BJ (cell line): ENCODE measurements around the gene ELAVL1. TPM values are rescaled to one million over a fixed set of nuclear protein-coding genes. Genes with fewer than 3 reads are reported as not detected.

Experiments
- CTCF ChIA-PET: fragments of 350-600 bp; formaldehyde crosslinking; extraction: SDS; loops from one replicate; lab custom pipeline; 2021; ENCODE audit warnings: antibody characterized with exemption, inconsistent platforms; lab: Yijun Ruan, JAX
- POLR2A ChIA-PET: fragments of 300-600 bp; sonication (Branson Sonifier 250); formaldehyde crosslinking; extraction: SDS; loops from one replicate; lab custom pipeline; 2021; ENCODE audit warnings: antibody characterized with exemption; lab: Charles Lee
- DNase-seq: peaks from one replicate; pipeline ENCODE4 v3.0.0-alpha.2; 2011; ENCODE audit warnings: low read depth
- H3K27me3 ChIP-seq: 2 replicates; pipeline ENCODE4 v1.6.0; 2011; ENCODE audit warnings: low read length; ENCODE audit not compliant: control insufficient read depth, insufficient read depth
- H3K36me3 ChIP-seq: 2 replicates; pipeline ENCODE4 v1.5.1; 2011; ENCODE audit warnings: low read length; ENCODE audit not compliant: control insufficient read depth, insufficient read depth
- H3K4me3 ChIP-seq: 2 replicates; pipeline ENCODE4 v1.5.1; 2011; ENCODE audit warnings: low read depth, mild to moderate bottlenecking, control low read depth, low read length
- CTCF ChIP-seq: IDR thresholded peaks from 2 replicates; pipeline ENCODE4 v1.5.1; 2011; ENCODE audit warnings: low read depth, mild to moderate bottlenecking, control low read depth, inconsistent platforms, low read length, moderate library complexity; ENCODE audit not compliant: insufficient read depth
- polyA plus RNA-seq: library from polyadenylated mRNA; depleted of rRNA; stranded (reverse); fragments of >200 nt; gene quantifications from 2 replicates; pipeline ENCODE4 v1.2.3, GENCODE V29; 2011

The ELAVL1 gene
- polyA plus RNA-seq, 1 experiment: 41.2 TPM

GRCh38 chr19:7993560-7993959, 11.9 kb downstream of the ELAVL1 start:
- Histone ChIP-seq H3K27me3 (no peaks in the 10 kb centered on the region), H3K4me3 (no peak overlapping the region), H3K36me3 (peaks cover 14% of the 10 kb centered on the region)
- TF ChIP-seq CTCF: no peak
- POLR2A ChIA-PET: no interaction called here
- DNase-seq: no peak
- CTCF ChIA-PET: interaction anchor here (2.5 kb wide), 1 partner anchor 9 kb away, joined by 11 read pairs; no protein-coding TSS in a partner anchor

- ChIA-PET POLR2A (no interaction called here), CTCF (interaction anchor here (0.7 to 2.5 kb wide), 2 partner anchors 10 to 13 kb away, joined by 4 to 11 read pairs; partner anchors contain the start of gene ELAVL1)
- no peak overlapping the region for H3K4me3 ChIP-seq
- peaks cover 24% of the 10 kb centered on the region for H3K36me3 ChIP-seq
- TF ChIP-seq CTCF: no peak
- no peaks in the 10 kb centered on the region for H3K27me3 ChIP-seq
- no peak for DNase-seq
Observed at GRCh38 chr19:7992575-7992974, 12.9 kb downstream of the ELAVL1 start.

GRCh38 chr19:7989071-7989575, 16.3 kb downstream of the ELAVL1 start:
- Histone ChIP-seq H3K27me3 (no peaks in the 10 kb centered on the region), H3K4me3 (no peak overlapping the region), H3K36me3 (peaks cover 28% of the 10 kb centered on the region)
- ChIA-PET POLR2A (no interaction called here), CTCF (interaction anchor here (0.5 to 3.8 kb wide), 5 partner anchors 13 to 65 kb away, joined by 3 to 31 read pairs (median 4); no protein-coding TSS in a partner anchor)
- TF ChIP-seq CTCF: no peak
- DNase-seq: no peak

GRCh38 chr19:7988307-7988706, 17.1 kb downstream of the ELAVL1 start:
- Histone ChIP-seq H3K4me3 (no peak overlapping the region), H3K27me3 (no peaks in the 10 kb centered on the region), H3K36me3 (peaks cover 35% of the 10 kb centered on the region)
- ChIA-PET CTCF (interaction anchor here (0.5 to 3.8 kb wide), 6 partner anchors 13 to 65 kb away, joined by 3 to 31 read pairs (median 4); no protein-coding TSS in a partner anchor), POLR2A (no interaction called here)
- TF ChIP-seq CTCF: no peak
- DNase-seq: no peak

GRCh38 chr19:7987114-7987768, 18.2 kb downstream of the ELAVL1 start:
- Histone ChIP-seq H3K36me3 (peaks cover 39% of the 10 kb centered on the region), H3K27me3 (no peaks in the 10 kb centered on the region), H3K4me3 (no peak overlapping the region)
- POLR2A ChIA-PET: no interaction called here
- no peak for TF ChIP-seq CTCF
- CTCF ChIA-PET: interaction anchor here (1.0 to 3.8 kb wide), 5 partner anchors 15 to 58 kb away, joined by 3 to 31 read pairs (median 3); no protein-coding TSS in a partner anchor
- no peak for DNase-seq
